ENCODE data around the gene UBASH3A.

UBASH3A gene

DNA sequence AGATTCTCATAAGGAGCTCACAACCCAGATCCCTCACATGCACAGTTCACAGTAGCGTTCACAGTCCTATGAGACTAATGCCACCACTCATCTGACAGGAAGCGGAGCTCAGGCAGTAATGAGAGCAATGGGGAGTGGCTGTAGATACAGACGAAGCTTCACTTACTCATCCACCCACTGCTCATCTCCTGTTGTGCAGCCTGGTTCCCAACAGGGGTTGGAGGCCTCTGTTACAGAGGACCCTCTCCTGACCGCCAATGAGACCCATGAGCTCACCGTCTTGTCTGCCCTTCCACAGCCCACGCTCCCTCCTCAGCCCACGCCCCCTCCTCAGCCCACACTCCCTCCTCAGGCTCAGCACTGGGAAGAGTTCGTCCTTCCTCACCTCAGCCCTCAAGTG is 52.8 kb downstream of the UBASH3A start:
- DNase-seq (ENCODE audit: extremely low read depth, low read depth), result no peak
- TF ChIP-seq, protein P1, sequence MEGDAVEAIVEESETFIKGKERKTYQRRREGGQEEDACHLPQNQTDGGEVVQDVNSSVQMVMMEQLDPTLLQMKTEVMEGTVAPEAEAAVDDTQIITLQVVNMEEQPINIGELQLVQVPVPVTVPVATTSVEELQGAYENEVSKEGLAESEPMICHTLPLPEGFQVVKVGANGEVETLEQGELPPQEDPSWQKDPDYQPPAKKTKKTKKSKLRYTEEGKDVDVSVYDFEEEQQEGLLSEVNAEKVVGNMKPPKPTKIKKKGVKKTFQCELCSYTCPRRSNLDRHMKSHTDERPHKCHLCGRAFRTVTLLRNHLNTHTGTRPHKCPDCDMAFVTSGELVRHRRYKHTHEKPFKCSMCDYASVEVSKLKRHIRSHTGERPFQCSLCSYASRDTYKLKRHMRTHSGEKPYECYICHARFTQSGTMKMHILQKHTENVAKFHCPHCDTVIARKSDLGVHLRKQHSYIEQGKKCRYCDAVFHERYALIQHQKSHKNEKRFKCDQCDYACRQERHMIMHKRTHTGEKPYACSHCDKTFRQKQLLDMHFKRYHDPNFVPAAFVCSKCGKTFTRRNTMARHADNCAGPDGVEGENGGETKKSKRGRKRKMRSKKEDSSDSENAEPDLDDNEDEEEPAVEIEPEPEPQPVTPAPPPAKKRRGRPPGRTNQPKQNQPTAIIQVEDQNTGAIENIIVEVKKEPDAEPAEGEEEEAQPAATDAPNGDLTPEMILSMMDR (IDR thresholded peaks at IDR 0.05; ENCODE audit: low read depth, low read length), result no peak

GRCh38 chr21:42459082-42459460 is 55.4 kb downstream of the UBASH3A start:
- DNase-seq (ENCODE audit: extremely low read depth, low read depth), result no peak
- TF ChIP-seq, protein P1 (IDR thresholded peaks at IDR 0.05; ENCODE audit: low read depth, low read length), result no peak

GRCh38 chr21:42459546-42460215 is 56.0 kb downstream of the UBASH3A start:
- TF ChIP-seq, protein P1 (IDR thresholded peaks at IDR 0.05; ENCODE audit: low read depth, low read length), result no peak
- DNase-seq (ENCODE audit: extremely low read depth, low read depth), result no peak

GRCh38 chr21:42460391-42461184 is 56.9 kb downstream of the UBASH3A start:
- DNase-seq (ENCODE audit: extremely low read depth, low read depth), result no peak
- TF ChIP-seq, protein P1 (IDR thresholded peaks at IDR 0.05; ENCODE audit: low read depth, low read length), result no peak

GRCh38 chr21:42461185-42461520 is 57.5 kb downstream of the UBASH3A start:
- DNase-seq (ENCODE audit: extremely low read depth, low read depth), result no peak

GRCh38 chr21:42461881-42462877 is 58.5 kb downstream of the UBASH3A start:
- no peak for DNase-seq (ENCODE audit: extremely low read depth, low read depth)
- TF ChIP-seq, protein P1 (IDR thresholded peaks at IDR 0.05; ENCODE audit: low read depth, low read length), result no peak

More at GRCh38 chr21:42461185-42461520, 57.5 kb downstream of the UBASH3A start:
- TF ChIP-seq, protein P1 (IDR thresholded peaks at IDR 0.05; ENCODE audit: low read depth, low read length), result no peak

All from AG09319 (cell line).